Kasumi-1 (cell line): ENCODE results near the gene NHSL1.
A peak's percentile ranks its signal among the peaks of the same experiment; 100 is the strongest.

Experiments
- DNase-seq, 2 experiments: peaks; one replicate each; lab custom pipeline; 2025; lab: John Stamatoyannopoulos, UW

The NHSL1 gene

GRCh38 chr6:138498629-138499302, 528 bp downstream of the NHSL1 start:
- DNase-seq: peak in 1 of 2 experiments; percentile 44

- no peak for DNase-seq
Measured at GRCh38 chr6:138497286-138497685, 2.0 kb downstream of the NHSL1 start.

- DNase-seq: no peak
Measured at GRCh38 chr6:138494312-138494711, 5.0 kb downstream of the NHSL1 start.

GRCh38 chr6:138493413-138493812, 5.9 kb downstream of the NHSL1 start:
- no peak for DNase-seq

GRCh38 chr6:138492871-138493270, 6.4 kb downstream of the NHSL1 start:
- DNase-seq: no peak

- no peak for DNase-seq
Measured at GRCh38 chr6:138492113-138492512, 7.2 kb downstream of the NHSL1 start.

- DNase-seq: no peak
Measured at GRCh38 chr6:138491017-138491416, 8.3 kb downstream of the NHSL1 start.

- DNase-seq: no peak
Measured at GRCh38 chr6:138489846-138490245, 9.4 kb downstream of the NHSL1 start.

- no peak for DNase-seq
Measured at GRCh38 chr6:138487102-138487604, 12.1 kb downstream of the NHSL1 start.

GRCh38 chr6:138486249-138487101, 12.8 kb downstream of the NHSL1 start:
- no peak for DNase-seq

GRCh38 chr6:138485586-138486248, 13.6 kb downstream of the NHSL1 start:
- no peak for DNase-seq

- no peak for DNase-seq
Measured at GRCh38 chr6:138485005-138485545, 14.2 kb downstream of the NHSL1 start.

GRCh38 chr6:138484018-138484731, 15.1 kb downstream of the NHSL1 start:
- no peak for DNase-seq

- DNase-seq: no peak
Measured at GRCh38 chr6:138482816-138483215, 16.5 kb downstream of the NHSL1 start.

- no peak for DNase-seq
Measured at GRCh38 chr6:138480279-138480949, 18.9 kb downstream of the NHSL1 start.

- no peak for DNase-seq
Measured at GRCh38 chr6:138477913-138478539, 21.3 kb downstream of the NHSL1 start.

- no peak for DNase-seq
Measured at GRCh38 chr6:138476116-138476515, 23.2 kb downstream of the NHSL1 start.

- no peak for DNase-seq
Measured at GRCh38 chr6:138473144-138473543, 26.1 kb downstream of the NHSL1 start.

GRCh38 chr6:138468320-138469015, 30.8 kb downstream of the NHSL1 start:
- DNase-seq: no peak

- DNase-seq: no peak
Measured at GRCh38 chr6:138467901-138468300, 31.4 kb downstream of the NHSL1 start.
